GM12801 (cell line): ENCODE results near the gene TBRG1.

Source experiments
- CTCF ChIP-seq: IDR thresholded peaks from one replicate; pipeline ENCODE4 v1.5.1; 2011; ENCODE audit warnings: control low read depth; ENCODE audit not compliant: insufficient read length; ENCODE audit errors: extremely low read depth

Gene TBRG1

DNA sequence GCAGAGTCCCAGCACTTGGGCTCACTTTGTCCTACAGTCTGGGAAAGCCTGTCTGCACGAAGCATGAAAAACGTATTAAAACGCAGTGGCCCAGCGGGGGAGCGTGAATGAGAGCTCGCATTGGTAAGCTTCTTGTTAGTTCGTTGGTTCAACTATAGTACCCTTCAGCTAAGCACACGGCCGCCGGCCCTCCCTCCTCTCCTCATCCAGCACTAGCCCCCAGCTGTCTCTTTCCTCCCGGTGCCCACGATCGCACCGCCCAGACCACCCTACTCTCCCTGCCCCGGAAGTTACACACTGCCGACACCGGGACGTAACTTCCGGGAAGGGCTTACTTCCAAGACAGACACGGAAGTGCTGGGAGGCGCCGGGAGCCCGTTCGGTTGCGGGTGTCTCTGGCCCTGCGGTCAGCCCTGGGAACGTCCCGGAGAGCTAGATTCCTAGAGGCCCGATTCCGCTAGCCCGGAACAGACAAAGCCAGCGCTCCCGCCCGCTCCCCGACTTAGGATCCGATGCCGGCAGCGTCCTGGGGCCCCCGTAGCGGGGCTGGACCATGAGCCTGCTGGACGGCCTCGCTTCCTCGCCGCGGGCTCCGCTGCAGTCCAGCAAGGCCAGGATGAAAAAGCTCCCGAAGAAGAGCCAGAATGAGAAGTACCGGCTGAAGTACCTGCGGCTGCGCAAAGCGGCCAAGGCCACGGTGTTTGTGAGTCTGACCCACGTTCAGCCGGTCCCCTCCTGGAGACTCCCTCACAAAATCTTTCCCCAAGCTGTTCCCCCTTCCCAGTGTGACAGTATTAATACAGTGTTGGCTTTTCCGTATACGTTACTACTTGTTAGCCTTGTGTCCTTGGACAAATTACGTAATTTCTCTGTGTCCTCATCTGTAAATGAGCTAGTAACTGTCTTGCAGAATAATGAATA, at the start of gene TBRG1:
Gene TBRG1 (plus strand): TSS at position 334 of the 921 bp plus-strand sequence. CDS start 220 bp downstream, at position 554.
- no peak for TF ChIP-seq CTCF

- TF ChIP-seq CTCF = no peak
These were observed 44.8 kb upstream of the TBRG1 start for GRCh38 chr11:124577716-124578427.

GRCh38 chr11:124578761-124579160, 43.9 kb upstream of the TBRG1 start:
- no peak for TF ChIP-seq CTCF

GRCh38 chr11:124581817-124582216, 40.8 kb upstream of the TBRG1 start:
- TF ChIP-seq CTCF = no peak

- no peak for TF ChIP-seq CTCF
These were observed 40.1 kb upstream of the TBRG1 start for GRCh38 chr11:124582565-124582964.

GRCh38 chr11:124583781-124584180, 38.9 kb upstream of the TBRG1 start:
- TF ChIP-seq CTCF = no peak

- TF ChIP-seq CTCF = no peak
These were observed 37.8 kb upstream of the TBRG1 start for GRCh38 chr11:124584681-124585372.
